Measurements from ENCODE around the gene WNT16.

Gene WNT16

GRCh38 chr7:121376979-121377378, 48.2 kb downstream of the WNT16 start:
- TF ChIP-seq TAF1 (IDR thresholded peaks at IDR 0.05; ENCODE audit: low read depth) (no peak), ZBTB7A (IDR thresholded peaks at IDR 0.05; ENCODE audit: low read depth) (no peak), RAD21 (IDR thresholded peaks at IDR 0.05; ENCODE audit: low read depth) (no peak), TCF12 (IDR thresholded peaks at IDR 0.05; ENCODE audit: low read depth) (no peak), MAX (IDR thresholded peaks at IDR 0.05) (no peak), YY1 (IDR thresholded peaks at IDR 0.05; ENCODE audit: low read depth) (no peak)

GRCh38 chr7:121379930-121380329, 51.1 kb downstream of the WNT16 start:
- TF ChIP-seq REST (IDR thresholded peaks at IDR 0.05; ENCODE audit: low read depth) = no peak
- TF ChIP-seq ZBTB7A (IDR thresholded peaks at IDR 0.05; ENCODE audit: low read depth) = no peak
- TF ChIP-seq FOXM1 (IDR thresholded peaks at IDR 0.05; ENCODE audit: borderline replicate concordance, low read depth) = no peak

- TF ChIP-seq CREB1 (IDR thresholded peaks at IDR 0.05; ENCODE audit: low read depth) (no peak), USF1 (IDR thresholded peaks at IDR 0.05) (no peak), ZBTB7A (IDR thresholded peaks at IDR 0.05; ENCODE audit: low read depth) (no peak), EP300 (IDR thresholded peaks at IDR 0.05; ENCODE audit: borderline replicate concordance) (no peak), TEAD4 (IDR thresholded peaks at IDR 0.05) (no peak), FOXM1 (IDR thresholded peaks at IDR 0.05; ENCODE audit: borderline replicate concordance, low read depth) (no peak), NFIC (IDR thresholded peaks at IDR 0.05) (no peak)
These were observed 53.7 kb downstream of the WNT16 start for GRCh38 chr7:121382473-121382872.

- no peak for TF ChIP-seq EGR1 (IDR thresholded peaks at IDR 0.05)
- TF ChIP-seq YY1 (IDR thresholded peaks at IDR 0.05; ENCODE audit: low read depth) = no peak
- TF ChIP-seq RAD21 (IDR thresholded peaks at IDR 0.05; ENCODE audit: low read depth) = no peak
- no peak for TF ChIP-seq REST (IDR thresholded peaks at IDR 0.05; ENCODE audit: low read depth)
- TF ChIP-seq TEAD4 (IDR thresholded peaks at IDR 0.05) = no peak
- no peak for TF ChIP-seq FOXM1 (IDR thresholded peaks at IDR 0.05; ENCODE audit: borderline replicate concordance, low read depth)
- TF ChIP-seq CEBPB (IDR thresholded peaks at IDR 0.05) = no peak
- no peak for TF ChIP-seq USF1 (IDR thresholded peaks at IDR 0.05)
- no peak for TF ChIP-seq EP300 (IDR thresholded peaks at IDR 0.05; ENCODE audit: borderline replicate concordance)
These were observed 54.6 kb downstream of the WNT16 start for GRCh38 chr7:121383235-121383910.

- TF ChIP-seq TEAD4 (IDR thresholded peaks at IDR 0.05) (no peak), USF1 (IDR thresholded peaks at IDR 0.05) (no peak), ZBTB7A (IDR thresholded peaks at IDR 0.05; ENCODE audit: low read depth) (no peak), CREB1 (IDR thresholded peaks at IDR 0.05; ENCODE audit: low read depth) (no peak), FOXM1 (IDR thresholded peaks at IDR 0.05; ENCODE audit: borderline replicate concordance, low read depth) (no peak), YY1 (IDR thresholded peaks at IDR 0.05; ENCODE audit: low read depth) (no peak), TAF1 (IDR thresholded peaks at IDR 0.05; ENCODE audit: low read depth) (no peak)
These were observed 55.5 kb downstream of the WNT16 start for GRCh38 chr7:121384265-121384664.

GRCh38 chr7:121385056-121385799, 56.4 kb downstream of the WNT16 start:
- TF ChIP-seq CEBPB (IDR thresholded peaks at IDR 0.05) = no peak
- no peak for TF ChIP-seq CREB1 (IDR thresholded peaks at IDR 0.05; ENCODE audit: low read depth)

Data from Ishikawa (cell line).